GM23338 (cell line): ENCODE measurements around the gene ADGRV1.

Experiments
- CREB1 ChIP-seq: fragments of 250-450 bp; sonication (Bioruptor Pico); IDR thresholded peaks from 2 replicates; pipeline ENCODE4 v1.5.0; 2020; ENCODE audit warnings: low read depth, mild to moderate bottlenecking, moderate library complexity
- EZH2 ChIP-seq: fragments of 200-600 bp; sonication (generic); IDR thresholded peaks from one replicate; pipeline ENCODE4 v1.8.0; 2017; ENCODE audit warnings: antibody characterized with exemption, mild to moderate bottlenecking, low read depth; ENCODE audit not compliant: unreplicated experiment
- EZH2phosphoT487 ChIP-seq: fragments of 200-600 bp; sonication (generic); IDR thresholded peaks from one replicate; pipeline ENCODE4 v1.8.1; 2018; ENCODE audit warnings: antibody characterized with exemption; ENCODE audit not compliant: unreplicated experiment
- JUNB ChIP-seq: IDR thresholded peaks from one replicate; pipeline ENCODE4 v1.6.1; 2016; ENCODE audit warnings: antibody characterized with exemption; ENCODE audit not compliant: unreplicated experiment
- NANOG ChIP-seq: IDR thresholded peaks from 2 replicates; pipeline ENCODE4 v1.6.1; 2016; ENCODE audit warnings: antibody characterized with exemption, borderline replicate concordance
- POLR2AphosphoS5 ChIP-seq: IDR thresholded peaks from 2 replicates; pipeline ENCODE4 v1.6.1; 2016; ENCODE audit warnings: antibody characterized with exemption, low read depth
- STAT1 ChIP-seq: IDR thresholded peaks from one replicate; pipeline ENCODE4 v1.6.1; 2016; ENCODE audit warnings: antibody characterized with exemption; ENCODE audit not compliant: unreplicated experiment
- ZNF114 ChIP-seq: fragments of 250-450 bp; sonication (Bioruptor Pico); IDR thresholded peaks from 2 replicates; pipeline ENCODE4 v1.5.0; 2020; ENCODE audit warnings: mild to moderate bottlenecking, moderate library complexity
- ZNF331 ChIP-seq: fragments of 250-450 bp; sonication (Bioruptor Pico); IDR thresholded peaks from 2 replicates; pipeline ENCODE4 v1.5.0; 2020; ENCODE audit warnings: low read depth, mild to moderate bottlenecking, moderate library complexity
- TF ChIP-seq, protein P1 (sequence below), 2 experiments: fragments of 200-600 bp in 1 of 2; sonication (generic) in 1 of 2; conservative IDR thresholded peaks; 2 replicates each; pipeline versions ENCODE4 v1.5.1 to v1.6.1; 2016 to 2017; ENCODE audit warnings: antibody characterized with exemption in 2 of 2, low read depth in 2 of 2, mild to moderate bottlenecking in 2 of 2, moderate library complexity in 1 of 2
- TF ChIP-seq, protein P2 (sequence below): IDR thresholded peaks from 2 replicates; pipeline ENCODE4 v1.6.1; 2016; ENCODE audit warnings: antibody characterized with exemption
- TF ChIP-seq, protein P3 (sequence below): IDR thresholded peaks from one replicate; pipeline ENCODE4 v1.6.1; 2018; ENCODE audit warnings: antibody characterized with exemption; ENCODE audit not compliant: unreplicated experiment
- TF ChIP-seq, protein P4 (sequence below): fragments of 250-450 bp; sonication (Bioruptor Pico); IDR thresholded peaks from 2 replicates; pipeline ENCODE4 v1.5.0; 2020; ENCODE audit warnings: mild to moderate bottlenecking, moderate library complexity

DNA sequence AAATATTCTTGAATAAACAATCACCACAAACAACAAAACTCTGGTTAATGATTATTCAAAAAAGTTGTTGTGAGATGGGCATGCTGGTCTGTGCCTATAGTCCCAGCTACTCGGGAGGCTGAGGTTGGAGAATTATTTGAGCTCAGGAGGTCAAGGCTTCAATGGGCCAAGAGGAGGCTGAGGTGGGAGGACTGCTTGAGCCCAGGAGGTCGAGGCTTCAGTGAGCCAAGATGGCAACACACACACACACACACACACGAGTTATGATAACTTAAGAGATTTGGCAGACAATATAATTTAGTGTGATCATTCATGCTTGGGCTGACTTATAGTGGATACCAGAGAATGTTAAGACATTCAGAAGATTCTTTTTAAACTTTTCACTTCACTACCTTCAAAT, 44.1 kb upstream of the ADGRV1 start:
- TF ChIP-seq, protein P1, sequence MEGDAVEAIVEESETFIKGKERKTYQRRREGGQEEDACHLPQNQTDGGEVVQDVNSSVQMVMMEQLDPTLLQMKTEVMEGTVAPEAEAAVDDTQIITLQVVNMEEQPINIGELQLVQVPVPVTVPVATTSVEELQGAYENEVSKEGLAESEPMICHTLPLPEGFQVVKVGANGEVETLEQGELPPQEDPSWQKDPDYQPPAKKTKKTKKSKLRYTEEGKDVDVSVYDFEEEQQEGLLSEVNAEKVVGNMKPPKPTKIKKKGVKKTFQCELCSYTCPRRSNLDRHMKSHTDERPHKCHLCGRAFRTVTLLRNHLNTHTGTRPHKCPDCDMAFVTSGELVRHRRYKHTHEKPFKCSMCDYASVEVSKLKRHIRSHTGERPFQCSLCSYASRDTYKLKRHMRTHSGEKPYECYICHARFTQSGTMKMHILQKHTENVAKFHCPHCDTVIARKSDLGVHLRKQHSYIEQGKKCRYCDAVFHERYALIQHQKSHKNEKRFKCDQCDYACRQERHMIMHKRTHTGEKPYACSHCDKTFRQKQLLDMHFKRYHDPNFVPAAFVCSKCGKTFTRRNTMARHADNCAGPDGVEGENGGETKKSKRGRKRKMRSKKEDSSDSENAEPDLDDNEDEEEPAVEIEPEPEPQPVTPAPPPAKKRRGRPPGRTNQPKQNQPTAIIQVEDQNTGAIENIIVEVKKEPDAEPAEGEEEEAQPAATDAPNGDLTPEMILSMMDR (conservative IDR thresholded peaks at IDR 0.05; ENCODE audit: low read depth in 2 of 2): no peak
- TF ChIP-seq STAT1: no peak
- TF ChIP-seq, protein P2, sequence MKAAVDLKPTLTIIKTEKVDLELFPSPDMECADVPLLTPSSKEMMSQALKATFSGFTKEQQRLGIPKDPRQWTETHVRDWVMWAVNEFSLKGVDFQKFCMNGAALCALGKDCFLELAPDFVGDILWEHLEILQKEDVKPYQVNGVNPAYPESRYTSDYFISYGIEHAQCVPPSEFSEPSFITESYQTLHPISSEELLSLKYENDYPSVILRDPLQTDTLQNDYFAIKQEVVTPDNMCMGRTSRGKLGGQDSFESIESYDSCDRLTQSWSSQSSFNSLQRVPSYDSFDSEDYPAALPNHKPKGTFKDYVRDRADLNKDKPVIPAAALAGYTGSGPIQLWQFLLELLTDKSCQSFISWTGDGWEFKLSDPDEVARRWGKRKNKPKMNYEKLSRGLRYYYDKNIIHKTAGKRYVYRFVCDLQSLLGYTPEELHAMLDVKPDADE: no peak
- no peak for TF ChIP-seq EZH2
- no peak for TF ChIP-seq POLR2AphosphoS5
- TF ChIP-seq EZH2phosphoT487: no peak
- no peak for TF ChIP-seq JUNB
- TF ChIP-seq, protein P3, sequence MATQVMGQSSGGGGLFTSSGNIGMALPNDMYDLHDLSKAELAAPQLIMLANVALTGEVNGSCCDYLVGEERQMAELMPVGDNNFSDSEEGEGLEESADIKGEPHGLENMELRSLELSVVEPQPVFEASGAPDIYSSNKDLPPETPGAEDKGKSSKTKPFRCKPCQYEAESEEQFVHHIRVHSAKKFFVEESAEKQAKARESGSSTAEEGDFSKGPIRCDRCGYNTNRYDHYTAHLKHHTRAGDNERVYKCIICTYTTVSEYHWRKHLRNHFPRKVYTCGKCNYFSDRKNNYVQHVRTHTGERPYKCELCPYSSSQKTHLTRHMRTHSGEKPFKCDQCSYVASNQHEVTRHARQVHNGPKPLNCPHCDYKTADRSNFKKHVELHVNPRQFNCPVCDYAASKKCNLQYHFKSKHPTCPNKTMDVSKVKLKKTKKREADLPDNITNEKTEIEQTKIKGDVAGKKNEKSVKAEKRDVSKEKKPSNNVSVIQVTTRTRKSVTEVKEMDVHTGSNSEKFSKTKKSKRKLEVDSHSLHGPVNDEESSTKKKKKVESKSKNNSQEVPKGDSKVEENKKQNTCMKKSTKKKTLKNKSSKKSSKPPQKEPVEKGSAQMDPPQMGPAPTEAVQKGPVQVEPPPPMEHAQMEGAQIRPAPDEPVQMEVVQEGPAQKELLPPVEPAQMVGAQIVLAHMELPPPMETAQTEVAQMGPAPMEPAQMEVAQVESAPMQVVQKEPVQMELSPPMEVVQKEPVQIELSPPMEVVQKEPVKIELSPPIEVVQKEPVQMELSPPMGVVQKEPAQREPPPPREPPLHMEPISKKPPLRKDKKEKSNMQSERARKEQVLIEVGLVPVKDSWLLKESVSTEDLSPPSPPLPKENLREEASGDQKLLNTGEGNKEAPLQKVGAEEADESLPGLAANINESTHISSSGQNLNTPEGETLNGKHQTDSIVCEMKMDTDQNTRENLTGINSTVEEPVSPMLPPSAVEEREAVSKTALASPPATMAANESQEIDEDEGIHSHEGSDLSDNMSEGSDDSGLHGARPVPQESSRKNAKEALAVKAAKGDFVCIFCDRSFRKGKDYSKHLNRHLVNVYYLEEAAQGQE: no peak
- no peak for TF ChIP-seq CREB1
- no peak for TF ChIP-seq ZNF114 (CRISPR knock-in tag)
- no peak for TF ChIP-seq ZNF331 (CRISPR knock-in tag)
- TF ChIP-seq NANOG: no peak
- TF ChIP-seq, protein P4, sequence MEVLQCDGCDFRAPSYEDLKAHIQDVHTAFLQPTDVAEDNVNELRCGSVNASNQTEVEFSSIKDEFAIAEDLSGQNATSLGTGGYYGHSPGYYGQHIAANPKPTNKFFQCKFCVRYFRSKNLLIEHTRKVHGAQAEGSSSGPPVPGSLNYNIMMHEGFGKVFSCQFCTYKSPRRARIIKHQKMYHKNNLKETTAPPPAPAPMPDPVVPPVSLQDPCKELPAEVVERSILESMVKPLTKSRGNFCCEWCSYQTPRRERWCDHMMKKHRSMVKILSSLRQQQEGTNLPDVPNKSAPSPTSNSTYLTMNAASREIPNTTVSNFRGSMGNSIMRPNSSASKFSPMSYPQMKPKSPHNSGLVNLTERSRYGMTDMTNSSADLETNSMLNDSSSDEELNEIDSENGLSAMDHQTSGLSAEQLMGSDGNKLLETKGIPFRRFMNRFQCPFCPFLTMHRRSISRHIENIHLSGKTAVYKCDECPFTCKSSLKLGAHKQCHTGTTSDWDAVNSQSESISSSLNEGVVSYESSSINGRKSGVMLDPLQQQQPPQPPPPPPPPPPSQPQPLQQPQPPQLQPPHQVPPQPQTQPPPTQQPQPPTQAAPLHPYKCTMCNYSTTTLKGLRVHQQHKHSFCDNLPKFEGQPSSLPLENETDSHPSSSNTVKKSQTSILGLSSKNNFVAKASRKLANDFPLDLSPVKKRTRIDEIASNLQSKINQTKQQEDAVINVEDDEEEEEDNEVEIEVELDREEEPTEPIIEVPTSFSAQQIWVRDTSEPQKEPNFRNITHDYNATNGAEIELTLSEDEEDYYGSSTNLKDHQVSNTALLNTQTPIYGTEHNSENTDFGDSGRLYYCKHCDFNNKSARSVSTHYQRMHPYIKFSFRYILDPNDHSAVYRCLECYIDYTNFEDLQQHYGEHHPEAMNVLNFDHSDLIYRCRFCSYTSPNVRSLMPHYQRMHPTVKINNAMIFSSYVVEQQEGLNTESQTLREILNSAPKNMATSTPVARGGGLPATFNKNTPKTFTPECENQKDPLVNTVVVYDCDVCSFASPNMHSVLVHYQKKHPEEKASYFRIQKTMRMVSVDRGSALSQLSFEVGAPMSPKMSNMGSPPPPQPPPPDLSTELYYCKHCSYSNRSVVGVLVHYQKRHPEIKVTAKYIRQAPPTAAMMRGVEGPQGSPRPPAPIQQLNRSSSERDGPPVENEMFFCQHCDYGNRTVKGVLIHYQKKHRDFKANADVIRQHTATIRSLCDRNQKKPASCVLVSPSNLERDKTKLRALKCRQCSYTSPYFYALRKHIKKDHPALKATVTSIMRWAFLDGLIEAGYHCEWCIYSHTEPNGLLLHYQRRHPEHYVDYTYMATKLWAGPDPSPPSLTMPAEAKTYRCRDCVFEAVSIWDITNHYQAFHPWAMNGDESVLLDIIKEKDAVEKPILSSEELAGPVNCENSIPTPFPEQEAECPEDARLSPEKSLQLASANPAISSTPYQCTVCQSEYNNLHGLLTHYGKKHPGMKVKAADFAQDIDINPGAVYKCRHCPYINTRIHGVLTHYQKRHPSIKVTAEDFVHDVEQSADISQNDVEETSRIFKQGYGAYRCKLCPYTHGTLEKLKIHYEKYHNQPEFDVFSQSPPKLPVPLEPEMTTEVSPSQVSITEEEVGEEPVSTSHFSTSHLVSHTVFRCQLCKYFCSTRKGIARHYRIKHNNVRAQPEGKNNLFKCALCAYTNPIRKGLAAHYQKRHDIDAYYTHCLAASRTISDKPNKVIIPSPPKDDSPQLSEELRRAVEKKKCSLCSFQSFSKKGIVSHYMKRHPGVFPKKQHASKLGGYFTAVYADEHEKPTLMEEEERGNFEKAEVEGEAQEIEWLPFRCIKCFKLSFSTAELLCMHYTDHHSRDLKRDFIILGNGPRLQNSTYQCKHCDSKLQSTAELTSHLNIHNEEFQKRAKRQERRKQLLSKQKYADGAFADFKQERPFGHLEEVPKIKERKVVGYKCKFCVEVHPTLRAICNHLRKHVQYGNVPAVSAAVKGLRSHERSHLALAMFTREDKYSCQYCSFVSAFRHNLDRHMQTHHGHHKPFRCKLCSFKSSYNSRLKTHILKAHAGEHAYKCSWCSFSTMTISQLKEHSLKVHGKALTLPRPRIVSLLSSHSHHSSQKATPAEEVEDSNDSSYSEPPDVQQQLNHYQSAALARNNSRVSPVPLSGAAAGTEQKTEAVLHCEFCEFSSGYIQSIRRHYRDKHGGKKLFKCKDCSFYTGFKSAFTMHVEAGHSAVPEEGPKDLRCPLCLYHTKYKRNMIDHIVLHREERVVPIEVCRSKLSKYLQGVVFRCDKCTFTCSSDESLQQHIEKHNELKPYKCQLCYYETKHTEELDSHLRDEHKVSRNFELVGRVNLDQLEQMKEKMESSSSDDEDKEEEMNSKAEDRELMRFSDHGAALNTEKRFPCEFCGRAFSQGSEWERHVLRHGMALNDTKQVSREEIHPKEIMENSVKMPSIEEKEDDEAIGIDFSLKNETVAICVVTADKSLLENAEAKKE (CRISPR knock-in tag): no peak
